Measurements from ENCODE around the gene CTTNBP2.
A peak's percentile ranks its signal among the peaks of the same experiment; 100 is the strongest.

Gene CTTNBP2

GRCh38 chr7:117751775-117752174, 121.5 kb downstream of the CTTNBP2 start:
- H4K20me1 ChIP-seq (ENCODE audit: insufficient read depth, low read length): no peaks in the 10 kb centered on the region
- no peaks in the 10 kb centered on the region for H3K27me3 ChIP-seq (ENCODE audit: low read depth, low read length)
- no peak overlapping the region for H2AFZ ChIP-seq (ENCODE audit: low read depth, low read length)
- H3K9ac ChIP-seq (ENCODE audit: low read length): no peak overlapping the region
- H3K36me3 ChIP-seq (replicated peaks; ENCODE audit: low read depth, low read length): no peaks in the 10 kb centered on the region
- no peak for TF ChIP-seq EZH2phosphoT487 (IDR thresholded peaks at IDR 0.05; ENCODE audit: low read depth)
- TF ChIP-seq, protein P1, sequence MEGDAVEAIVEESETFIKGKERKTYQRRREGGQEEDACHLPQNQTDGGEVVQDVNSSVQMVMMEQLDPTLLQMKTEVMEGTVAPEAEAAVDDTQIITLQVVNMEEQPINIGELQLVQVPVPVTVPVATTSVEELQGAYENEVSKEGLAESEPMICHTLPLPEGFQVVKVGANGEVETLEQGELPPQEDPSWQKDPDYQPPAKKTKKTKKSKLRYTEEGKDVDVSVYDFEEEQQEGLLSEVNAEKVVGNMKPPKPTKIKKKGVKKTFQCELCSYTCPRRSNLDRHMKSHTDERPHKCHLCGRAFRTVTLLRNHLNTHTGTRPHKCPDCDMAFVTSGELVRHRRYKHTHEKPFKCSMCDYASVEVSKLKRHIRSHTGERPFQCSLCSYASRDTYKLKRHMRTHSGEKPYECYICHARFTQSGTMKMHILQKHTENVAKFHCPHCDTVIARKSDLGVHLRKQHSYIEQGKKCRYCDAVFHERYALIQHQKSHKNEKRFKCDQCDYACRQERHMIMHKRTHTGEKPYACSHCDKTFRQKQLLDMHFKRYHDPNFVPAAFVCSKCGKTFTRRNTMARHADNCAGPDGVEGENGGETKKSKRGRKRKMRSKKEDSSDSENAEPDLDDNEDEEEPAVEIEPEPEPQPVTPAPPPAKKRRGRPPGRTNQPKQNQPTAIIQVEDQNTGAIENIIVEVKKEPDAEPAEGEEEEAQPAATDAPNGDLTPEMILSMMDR (IDR thresholded peaks at IDR 0.05; ENCODE audit: low read depth, low read length): no peak
- H3K79me2 ChIP-seq (ENCODE audit: low read length): no peaks in the 10 kb centered on the region
- no peak overlapping the region for H3K4me3 ChIP-seq (ENCODE audit: low read length)
- no peaks in the 10 kb centered on the region for H3K9me3 ChIP-seq (ENCODE audit: insufficient read depth, low read length)
- H3K4me2 ChIP-seq (ENCODE audit: low read length): no peak overlapping the region
- H3K4me1 ChIP-seq (ENCODE audit: low read length): no peaks in the 10 kb centered on the region
- H3K27ac ChIP-seq (ENCODE audit: low read length): no peak overlapping the region

GRCh38 chr7:117750612-117751563, 122.4 kb downstream of the CTTNBP2 start:
- TF ChIP-seq EZH2phosphoT487 (IDR thresholded peaks at IDR 0.05; ENCODE audit: low read depth): no peak
- TF ChIP-seq, protein P1 (IDR thresholded peaks at IDR 0.05; ENCODE audit: low read depth, low read length): peak; percentile 79
- Histone ChIP-seq H3K9me3 (ENCODE audit: insufficient read depth, low read length) (no peaks in the 10 kb centered on the region), H4K20me1 (ENCODE audit: insufficient read depth, low read length) (no peaks in the 10 kb centered on the region), H3K4me1 (ENCODE audit: low read length) (no peaks in the 10 kb centered on the region), H3K27me3 (ENCODE audit: low read depth, low read length) (no peaks in the 10 kb centered on the region), H3K4me2 (ENCODE audit: low read length) (no peak overlapping the region), H3K9ac (ENCODE audit: low read length) (no peak overlapping the region), H2AFZ (ENCODE audit: low read depth, low read length) (no peak overlapping the region), H3K79me2 (ENCODE audit: low read length) (no peaks in the 10 kb centered on the region), H3K4me3 (ENCODE audit: low read length) (no peak overlapping the region), H3K27ac (ENCODE audit: low read length) (no peak overlapping the region), H3K36me3 (replicated peaks; ENCODE audit: low read depth, low read length) (no peaks in the 10 kb centered on the region)

DNA sequence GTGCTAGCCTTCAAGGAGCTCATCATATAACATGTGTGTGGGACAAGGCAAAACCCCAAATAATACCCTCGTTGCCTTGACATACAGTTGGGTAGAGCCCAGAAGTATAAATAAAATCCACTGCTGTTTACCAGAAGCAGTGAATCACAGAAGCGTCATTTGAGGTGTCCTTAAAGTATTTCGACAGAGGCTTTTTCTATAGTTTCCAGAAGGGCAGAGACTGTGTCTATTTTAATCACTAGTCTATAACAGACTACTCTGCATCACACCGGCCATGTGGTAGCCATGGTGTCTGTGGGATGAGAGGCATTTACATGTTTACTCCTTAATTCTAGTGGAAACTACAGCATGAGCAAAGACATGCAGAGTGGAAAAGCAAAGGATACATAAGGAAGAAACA, 131.3 kb downstream of the CTTNBP2 start:
- H3K9ac ChIP-seq (ENCODE audit: low read length): no peak overlapping the region
- no peaks in the 10 kb centered on the region for H4K20me1 ChIP-seq (ENCODE audit: insufficient read depth, low read length)
- H3K4me1 ChIP-seq (ENCODE audit: low read length): peaks cover 4% of the 10 kb centered on the region
- H3K4me2 ChIP-seq (ENCODE audit: low read length): no peak overlapping the region
- no peaks in the 10 kb centered on the region for H3K9me3 ChIP-seq (ENCODE audit: insufficient read depth, low read length)
- no peak overlapping the region for H3K4me3 ChIP-seq (ENCODE audit: low read length)
- no peaks in the 10 kb centered on the region for H3K79me2 ChIP-seq (ENCODE audit: low read length)
- no peak overlapping the region for H2AFZ ChIP-seq (ENCODE audit: low read depth, low read length)
- TF ChIP-seq, protein P1 (IDR thresholded peaks at IDR 0.05; ENCODE audit: low read depth, low read length): no peak
- TF ChIP-seq EZH2phosphoT487 (IDR thresholded peaks at IDR 0.05; ENCODE audit: low read depth): no peak
- no peaks in the 10 kb centered on the region for H3K36me3 ChIP-seq (replicated peaks; ENCODE audit: low read depth, low read length)
- H3K27me3 ChIP-seq (ENCODE audit: low read depth, low read length): no peaks in the 10 kb centered on the region
- no peak overlapping the region for H3K27ac ChIP-seq (ENCODE audit: low read length)

DNA sequence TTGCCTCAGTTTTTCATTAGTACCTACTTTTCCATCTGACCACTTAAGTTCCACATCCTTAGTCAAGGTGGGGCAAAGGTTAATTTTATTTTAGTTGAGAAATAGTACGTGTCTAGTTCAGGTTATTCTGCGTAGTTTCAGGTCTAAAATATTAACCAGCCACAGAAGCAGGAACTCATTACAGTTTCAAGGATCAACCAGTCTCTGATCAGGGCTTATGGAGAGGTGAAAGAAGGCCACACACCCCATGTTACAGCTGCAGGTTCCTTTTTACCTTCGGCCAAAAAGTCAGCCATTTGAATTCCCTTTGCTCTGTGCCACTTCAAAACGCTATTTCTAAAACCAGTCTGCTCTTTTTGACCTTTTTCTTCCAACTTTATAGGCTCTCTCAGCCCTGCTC, 134.2 kb downstream of the CTTNBP2 start:
- no peaks in the 10 kb centered on the region for H4K20me1 ChIP-seq (ENCODE audit: insufficient read depth, low read length)
- no peak overlapping the region for H3K27ac ChIP-seq (ENCODE audit: low read length)
- H2AFZ ChIP-seq (ENCODE audit: low read depth, low read length): no peak overlapping the region
- H3K36me3 ChIP-seq (replicated peaks; ENCODE audit: low read depth, low read length): no peaks in the 10 kb centered on the region
- no peak overlapping the region for H3K9ac ChIP-seq (ENCODE audit: low read length)
- no peak for TF ChIP-seq EZH2phosphoT487 (IDR thresholded peaks at IDR 0.05; ENCODE audit: low read depth)
- TF ChIP-seq, protein P1 (IDR thresholded peaks at IDR 0.05; ENCODE audit: low read depth, low read length): no peak
- peaks cover 9% of the 10 kb centered on the region for H3K4me1 ChIP-seq (ENCODE audit: low read length)
- H3K27me3 ChIP-seq (ENCODE audit: low read depth, low read length): no peaks in the 10 kb centered on the region
- no peaks in the 10 kb centered on the region for H3K79me2 ChIP-seq (ENCODE audit: low read length)
- no peak overlapping the region for H3K4me2 ChIP-seq (ENCODE audit: low read length)
- H3K4me3 ChIP-seq (ENCODE audit: low read length): no peak overlapping the region
- no peaks in the 10 kb centered on the region for H3K9me3 ChIP-seq (ENCODE audit: insufficient read depth, low read length)
